DMS53 treated with DMSO at 0.1 percent for 48 hours (cell line): ENCODE measurements around the gene ADK.
A peak's percentile ranks its signal among the peaks of the same experiment; 100 is the strongest.
"Not testable (repeated sequence)": the region's sequence is repeated elsewhere in the genome, so short reads cannot be mapped to it uniquely, and the experiment has no call there.

ENCODE experiments used
- DNase-seq: peaks from one replicate; lab custom pipeline; 2025; ENCODE audit not compliant: unreplicated experiment; lab: John Stamatoyannopoulos, UW

The ADK gene

DNA sequence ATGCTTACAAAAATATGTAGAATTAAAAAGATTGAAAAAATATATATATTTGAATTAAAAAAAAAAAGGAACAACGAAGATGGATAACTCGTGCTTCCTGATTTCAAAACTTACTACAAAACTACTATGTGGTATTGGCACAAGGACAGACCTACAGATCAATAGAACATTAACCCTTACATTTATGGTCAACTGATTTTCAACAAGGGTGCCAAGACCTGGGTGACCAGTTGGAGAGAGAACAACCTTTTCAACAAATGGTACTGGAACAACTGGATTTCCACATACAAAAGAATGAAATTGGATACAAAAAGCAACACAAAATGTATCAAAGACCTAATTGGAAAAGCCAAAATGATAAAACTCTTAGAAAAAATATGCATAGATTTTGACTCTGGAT, 10.5 kb upstream of the ADK start:
- DNase-seq = no peak

DNA sequence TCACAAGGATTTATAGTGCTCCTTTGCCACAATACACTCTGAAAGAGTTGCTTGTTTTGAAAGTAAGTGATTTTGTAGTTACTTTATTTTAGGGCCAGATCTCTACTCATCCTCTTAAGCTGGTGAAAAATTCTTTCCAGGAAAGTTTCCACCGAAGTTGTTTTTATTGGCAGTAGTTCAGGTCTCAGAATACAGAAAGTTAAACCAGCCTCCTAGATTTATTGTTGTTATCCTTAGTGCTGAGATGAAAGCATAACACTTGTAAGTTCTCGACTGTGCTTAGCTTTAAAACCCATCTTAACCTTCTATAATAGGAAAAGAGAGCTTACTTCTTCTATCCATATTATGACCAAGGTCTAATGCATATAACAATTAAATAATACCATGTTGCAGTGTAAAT, 5.9 kb upstream of the ADK start:
- DNase-seq = no peak

DNA sequence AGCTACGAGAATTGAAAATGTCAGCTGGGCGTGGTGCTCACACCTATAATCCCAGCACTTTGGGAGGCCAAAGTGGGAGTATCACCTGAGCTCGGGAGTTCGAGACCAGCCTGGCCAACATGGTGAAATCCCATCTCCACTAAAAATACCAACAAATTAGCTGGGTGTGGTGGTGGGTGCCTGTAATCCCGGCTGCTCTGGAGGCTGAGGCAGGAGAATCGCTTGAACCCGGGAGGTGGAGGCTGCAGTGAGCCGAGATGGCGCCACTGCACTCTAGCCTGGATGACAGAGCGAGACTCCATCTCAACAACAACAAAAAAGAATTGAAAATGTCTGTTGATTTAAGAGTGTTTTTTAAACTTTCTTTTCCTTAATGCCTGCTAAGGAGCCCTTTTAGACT, 4.0 kb upstream of the ADK start:
- not testable (repeated sequence) for DNase-seq

DNA sequence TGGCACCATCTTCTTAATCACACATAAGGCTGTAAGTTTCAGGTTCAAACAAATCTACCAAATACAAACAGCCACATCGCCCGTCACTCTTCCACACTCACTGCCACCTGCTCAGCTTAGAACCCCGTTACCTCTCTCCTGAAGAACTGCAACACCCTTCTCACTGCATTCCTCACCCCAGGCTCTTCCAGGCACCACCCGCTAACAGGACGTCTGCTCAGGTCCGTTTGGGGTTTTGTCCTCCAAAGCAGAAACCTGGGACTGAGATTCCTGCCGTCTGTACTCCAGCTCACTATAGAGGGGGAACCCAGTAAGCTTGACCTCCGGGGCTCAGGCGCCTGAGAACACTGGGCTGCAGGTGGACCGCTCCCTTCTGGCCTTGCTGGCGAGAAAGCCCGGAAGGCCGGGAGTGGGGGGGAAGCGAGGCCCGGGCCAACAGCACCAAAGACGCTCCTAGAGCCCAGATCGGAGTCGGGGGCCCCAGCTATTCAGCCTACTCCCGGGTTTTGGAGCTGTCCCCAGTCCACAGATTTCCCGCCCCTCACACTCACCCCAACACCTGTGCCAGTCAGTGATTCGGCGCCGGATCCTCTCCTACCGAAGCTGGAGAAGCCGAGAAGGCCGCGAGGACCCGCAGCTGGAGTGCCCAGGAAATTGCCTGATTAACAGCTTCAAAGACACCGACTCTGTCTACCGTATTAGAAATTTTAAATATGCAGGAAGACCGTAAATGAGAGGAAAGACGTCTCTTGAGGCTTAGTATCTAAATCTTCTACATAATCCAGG, 624 bp upstream of the ADK start, which contains the start of gene AP3M1:
Gene AP3M1 (minus strand): TSS at position 625 of the 786 bp plus-strand sequence. CDS start 12,449 bp downstream, outside the sequence.
- DNase-seq = peak; percentile 97

DNA sequence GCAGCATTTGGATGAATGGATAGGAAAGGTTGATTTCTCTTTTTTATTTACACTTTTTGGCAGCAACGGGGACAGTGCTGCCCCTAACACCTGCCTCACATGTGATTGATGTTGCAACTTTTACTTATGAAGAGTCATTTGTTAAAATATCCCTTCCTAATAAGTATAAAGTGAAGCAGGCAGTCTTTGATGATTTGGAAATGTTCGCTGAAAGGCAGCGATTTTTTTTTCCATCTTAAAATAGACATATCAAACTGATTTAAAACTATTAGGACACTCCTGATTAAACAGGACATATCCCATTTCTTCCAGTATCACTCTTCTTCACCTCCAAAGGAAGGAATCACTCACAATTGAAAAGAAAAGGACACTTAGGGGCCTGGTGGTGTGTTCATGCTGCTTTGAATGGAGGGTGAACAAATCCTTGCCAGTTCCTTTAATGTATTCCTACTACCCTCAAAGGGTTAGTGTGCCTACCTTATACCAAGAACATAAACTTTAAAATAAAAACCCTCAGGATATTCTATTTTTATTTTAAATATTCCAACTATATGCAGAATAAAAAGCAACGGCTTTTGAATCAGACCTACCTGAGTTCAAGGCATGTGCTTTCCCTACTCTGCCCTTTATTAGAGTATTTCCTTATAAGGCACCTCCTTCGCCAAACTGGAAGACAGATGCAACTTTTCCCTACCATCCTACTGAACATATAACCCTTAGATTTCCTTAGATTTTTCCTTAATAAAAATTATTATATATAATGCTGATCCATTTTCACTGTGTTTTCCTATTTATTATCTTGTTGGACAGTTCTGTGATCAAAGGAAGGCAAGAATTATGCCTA, 1.1 kb downstream of the ADK start:
- no peak for DNase-seq

DNA sequence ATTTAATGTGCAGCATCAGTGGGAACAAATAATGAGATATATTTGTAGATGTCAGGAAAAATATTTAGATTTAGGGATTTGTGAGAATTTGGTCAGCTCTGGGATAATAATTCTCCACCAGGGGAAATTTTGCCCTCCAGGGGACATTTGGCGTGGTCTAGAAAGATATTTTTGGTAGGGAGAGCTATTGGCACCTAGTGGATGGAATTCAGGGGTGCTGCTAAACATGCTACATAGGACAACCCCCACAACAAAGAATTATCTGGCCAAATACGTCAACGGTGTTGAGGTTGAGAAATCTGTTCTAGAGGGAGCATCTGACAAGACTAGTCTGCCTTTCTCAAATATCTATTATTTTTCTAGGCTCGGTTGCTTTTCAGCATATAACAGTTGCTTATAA, 2.1 kb downstream of the ADK start:
- DNase-seq = no peak

DNA sequence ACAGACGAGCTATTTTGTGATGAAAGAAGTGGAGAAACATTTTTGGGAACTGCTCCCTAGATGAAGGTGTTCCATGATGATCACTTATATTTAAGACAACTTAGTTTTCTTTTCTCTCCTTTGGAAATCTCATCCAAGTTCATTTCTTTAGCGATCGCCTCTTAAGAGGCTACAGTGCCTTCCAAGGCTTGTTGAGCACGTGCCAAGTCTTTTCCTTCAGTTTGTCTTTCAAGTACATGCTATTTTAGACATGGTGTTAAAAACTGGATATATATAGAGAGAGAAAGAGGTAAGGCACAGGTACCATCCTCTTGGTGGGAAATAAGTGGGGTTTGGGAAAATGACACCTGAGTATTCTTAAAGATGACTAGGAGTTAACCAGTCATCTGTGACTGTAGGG, 2.7 kb downstream of the ADK start:
- DNase-seq = no peak

DNA sequence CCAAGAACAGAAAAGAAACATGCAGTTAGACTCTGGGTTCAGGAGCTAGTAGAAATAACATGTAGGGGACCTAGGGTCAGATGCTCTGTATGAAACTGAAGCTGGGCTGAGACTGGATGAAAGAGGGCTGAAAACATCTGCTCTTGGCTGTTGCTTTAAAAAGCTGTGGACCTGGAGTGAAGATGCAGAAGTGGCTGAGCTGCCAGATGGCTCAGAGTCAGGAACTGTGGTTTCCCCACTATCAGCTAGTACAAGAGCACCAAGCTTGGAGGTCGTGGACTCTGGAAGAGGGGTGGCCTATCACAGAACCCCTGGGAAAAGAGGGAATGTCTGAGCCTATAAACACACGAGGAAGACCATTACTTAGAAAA, 5.9 kb downstream of the ADK start:
- no peak for DNase-seq

DNA sequence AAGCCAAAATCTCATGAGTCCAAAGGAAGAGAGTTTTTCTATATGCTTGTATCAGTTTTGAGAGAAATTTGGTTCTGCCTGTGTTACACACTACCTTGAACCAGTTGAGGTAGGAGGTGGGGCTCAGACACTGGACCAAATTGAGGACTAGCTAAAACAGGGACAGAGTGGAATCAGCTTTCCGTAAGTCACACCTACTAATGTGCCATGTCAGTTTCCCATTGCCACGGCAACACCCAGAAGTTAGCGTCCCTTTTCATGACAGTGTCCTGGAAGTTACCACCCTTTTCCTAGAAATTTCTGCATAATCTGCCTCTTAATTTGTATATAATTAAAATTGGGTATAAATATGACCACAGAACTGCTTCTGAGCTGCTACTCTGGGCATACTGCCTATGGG, 9.0 kb downstream of the ADK start:
- no peak for DNase-seq

DNA sequence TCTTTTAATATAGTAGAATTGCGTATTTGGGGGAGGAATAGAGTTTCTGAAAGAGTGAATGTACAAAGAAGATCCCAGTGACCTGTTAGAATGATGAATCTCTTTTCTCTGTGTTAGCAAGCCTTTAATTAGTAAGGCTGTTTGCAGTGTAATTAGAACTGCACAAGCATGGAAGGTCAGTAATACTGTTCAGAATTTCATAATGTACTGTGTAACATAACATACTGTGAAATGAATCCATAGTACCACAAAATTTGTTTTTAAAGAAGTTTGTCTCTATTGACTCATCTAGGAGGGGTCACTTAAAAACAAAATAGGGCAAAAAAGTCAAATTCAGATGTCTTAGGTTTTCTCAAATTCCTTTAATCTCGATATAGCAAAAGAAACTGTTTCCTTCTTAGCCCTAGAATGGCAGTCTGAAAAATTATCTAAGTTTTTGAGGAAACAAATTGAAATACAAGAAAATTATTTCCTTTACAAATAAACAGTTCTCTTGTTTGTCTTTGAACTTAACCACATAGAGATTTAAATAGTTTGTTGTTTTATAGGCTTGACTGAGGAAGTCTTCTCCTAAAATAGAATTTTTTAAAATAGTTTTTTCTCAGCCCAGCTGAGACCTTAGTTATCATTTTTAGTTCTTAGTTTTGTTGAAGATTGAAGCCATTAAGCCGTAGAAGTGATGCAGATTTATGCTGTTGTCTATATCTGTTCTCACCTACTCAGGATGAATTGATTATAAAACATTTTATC, 12.5 kb downstream of the ADK start:
- no peak for DNase-seq

DNA sequence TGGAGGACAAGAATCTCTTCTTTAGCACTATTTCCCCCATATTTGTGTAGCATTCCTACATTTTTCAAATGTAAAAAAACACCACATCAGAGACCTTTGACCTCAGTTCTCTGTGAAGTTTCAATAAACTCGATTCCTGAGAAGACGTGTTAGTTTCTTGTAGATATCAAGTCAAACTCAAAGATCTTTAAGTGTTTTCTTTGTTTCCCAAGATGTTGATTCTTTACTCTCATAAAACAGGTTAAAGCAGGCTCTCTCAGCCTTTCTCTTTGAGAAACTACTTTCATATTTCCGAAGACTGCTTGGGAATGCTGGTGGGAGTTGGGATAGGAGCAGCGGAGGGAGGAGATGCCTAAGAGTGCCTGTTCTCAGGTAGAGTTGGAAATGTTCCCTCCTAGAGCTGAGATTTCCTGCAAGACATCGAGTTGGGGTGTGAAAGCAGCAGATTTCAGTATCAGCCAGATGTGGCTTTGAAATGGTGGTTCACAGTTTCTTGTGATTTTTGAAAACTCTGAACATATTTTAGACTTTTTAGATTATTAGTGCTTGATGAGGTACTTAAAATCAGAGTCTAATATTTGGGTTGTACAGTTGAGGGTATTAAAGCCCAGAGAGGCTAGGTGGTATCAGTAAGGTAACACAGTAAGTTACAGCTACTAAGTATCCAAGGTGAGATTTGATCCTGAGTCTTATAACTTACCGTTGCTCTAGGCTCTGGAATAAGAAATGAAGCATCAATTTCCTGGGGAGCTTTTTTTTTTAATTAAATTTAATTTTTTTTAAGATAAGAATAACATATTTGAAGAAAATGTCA, 13.9 kb downstream of the ADK start:
- no peak for DNase-seq

DNA sequence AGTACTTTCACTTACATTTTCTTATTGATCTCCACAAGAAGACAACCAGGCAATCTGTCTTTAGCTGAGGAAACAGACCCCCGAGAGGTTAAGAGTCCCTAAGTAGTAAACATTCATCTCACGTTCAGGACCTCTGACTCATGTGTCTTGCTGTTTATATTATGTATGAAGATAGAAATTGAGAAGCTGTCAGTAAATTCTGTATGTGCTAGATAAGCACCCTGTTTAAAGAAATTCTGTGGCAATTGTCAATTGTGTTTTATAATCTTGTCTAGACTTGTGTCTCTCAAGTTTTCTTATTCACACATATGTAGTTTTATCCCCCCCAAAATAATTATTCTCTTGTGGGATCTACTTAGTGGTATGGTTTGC, 14.5 kb downstream of the ADK start:
- no peak for DNase-seq

DNA sequence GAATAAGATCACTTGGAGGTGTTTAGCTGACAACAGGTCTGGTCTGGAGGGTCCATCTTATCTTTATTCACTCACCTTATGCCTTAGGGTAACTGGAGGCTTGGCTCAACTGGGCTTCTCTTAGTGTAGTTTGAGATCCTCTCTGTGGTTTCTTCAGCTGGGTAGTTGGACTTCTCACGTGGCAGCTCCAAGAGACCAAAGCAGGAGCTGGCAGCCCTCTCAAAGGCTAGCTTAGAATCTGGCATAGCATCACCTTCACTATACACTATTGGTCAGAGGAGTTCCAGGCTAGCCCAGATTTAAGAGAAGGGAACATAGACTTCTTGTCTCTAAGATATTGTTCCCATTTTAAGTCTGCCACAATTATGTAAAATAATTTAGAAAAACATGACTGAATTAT, 16.4 kb downstream of the ADK start:
- DNase-seq = no peak

DNA sequence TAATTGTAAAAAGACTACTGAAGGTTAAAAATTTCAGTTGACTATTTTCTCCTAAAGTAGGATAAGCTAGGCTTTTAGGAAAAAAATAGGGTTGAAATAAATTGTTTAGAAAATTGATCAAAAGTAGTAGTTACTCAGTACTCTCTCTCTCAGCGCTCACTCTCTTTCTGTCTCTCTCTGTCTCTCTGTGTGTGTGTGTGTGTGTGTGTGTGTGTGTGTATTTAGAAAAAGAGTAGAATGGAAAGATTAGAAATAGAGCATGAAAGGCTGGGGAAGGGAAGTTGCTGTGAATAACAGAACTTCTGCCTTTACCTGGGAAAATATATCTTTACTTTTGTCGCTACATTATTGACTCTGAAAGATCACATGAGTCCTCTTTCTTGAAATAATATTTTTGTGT, 20.6 kb downstream of the ADK start:
- DNase-seq = no peak

DNA sequence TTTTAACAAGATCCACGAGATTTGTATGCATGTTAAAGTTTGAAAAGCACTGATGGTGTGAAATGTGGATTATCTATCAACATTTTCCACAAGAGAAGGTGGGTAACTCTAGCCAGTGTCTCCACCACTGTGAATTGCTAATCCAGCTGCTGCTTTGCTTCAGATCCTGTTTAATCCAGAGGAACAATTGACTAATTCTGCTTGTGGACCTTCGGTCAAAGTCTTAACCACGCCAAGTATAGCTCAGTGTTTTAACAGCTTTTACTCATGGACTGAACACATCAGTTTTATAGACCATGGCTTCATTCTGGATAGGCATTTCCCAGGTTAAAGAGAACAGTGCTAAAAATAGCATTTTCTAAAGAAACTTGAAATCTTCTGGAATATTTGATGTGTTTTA, 23.5 kb downstream of the ADK start:
- DNase-seq = no peak

DNA sequence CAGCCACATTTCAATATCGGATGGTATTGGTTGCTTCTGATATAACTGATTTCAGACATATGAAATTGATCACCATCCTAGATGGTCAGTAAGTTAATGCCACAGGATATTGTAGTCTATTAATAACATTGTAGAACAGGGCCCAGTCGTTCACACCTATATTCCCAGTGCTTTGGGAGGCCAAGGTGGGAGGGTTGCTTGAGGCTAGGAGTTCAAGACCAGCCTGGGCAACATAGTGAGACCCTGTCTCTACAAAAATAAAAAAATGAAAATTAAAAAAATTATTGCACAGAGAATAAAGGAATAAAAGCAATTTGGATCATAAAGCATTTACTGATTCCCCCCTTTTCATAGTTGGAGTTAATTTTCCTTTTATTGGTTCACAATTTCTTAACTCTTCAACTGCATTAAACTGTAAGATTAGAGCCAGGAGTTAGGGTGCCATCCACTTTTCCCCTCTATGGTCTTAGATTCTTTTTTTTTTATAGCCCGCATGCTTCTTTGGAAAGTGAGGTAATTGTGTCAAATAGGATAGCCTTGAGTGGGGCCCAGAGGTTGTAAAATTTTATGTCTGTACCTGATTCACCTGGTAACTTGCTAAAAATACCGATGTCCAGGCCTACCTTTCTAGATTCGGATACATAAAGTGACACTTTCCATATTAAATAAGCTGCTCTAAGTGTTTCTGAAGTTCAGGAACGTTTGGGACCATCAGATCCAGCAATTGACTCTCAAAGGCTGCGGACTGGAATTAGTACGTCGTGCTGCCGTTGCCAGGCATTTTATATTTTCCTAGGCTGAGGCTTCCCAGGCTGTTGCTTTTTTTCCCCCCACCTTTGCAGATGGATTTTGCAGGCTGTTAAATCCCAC, 24.7 kb downstream of the ADK start:
- DNase-seq = no peak

DNA sequence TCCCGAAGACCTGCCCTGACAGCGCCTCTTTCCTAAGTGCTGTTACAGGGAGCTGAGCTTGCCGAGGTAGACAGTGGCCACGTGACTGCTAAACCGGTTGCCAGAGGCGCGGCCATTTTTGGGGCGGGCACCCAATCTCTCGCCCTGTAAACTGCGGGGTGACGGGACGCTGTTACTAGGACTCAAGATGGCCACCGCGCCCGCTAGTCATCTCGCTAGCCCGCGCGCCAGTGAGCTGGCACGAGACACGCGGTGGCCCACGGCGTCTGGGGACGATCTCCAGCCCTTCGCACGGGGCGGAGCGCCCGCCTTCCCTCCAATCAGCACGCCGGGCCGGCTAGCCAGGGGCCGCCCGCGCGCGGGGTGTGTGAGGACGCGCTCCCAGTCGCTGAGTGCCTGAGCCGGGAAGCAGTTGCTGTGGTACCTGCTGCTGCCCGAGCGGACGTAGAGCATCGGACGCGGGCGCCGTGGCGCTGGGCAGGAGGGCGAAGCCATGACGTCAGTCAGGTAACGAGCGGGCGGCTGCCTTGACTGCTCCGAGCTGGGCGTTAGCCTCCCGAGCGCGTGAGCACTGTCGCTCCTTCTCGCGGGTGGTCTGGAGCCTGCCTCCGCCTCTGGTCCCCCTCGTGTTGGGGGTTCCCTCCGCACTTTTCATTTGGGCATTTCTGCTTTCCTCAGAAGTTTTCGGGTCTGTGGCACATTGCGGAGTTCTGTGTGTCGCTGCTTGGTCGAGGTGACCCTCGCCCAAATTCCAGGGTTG, 25.5 kb downstream of the ADK start:
- DNase-seq = peak; percentile 98

DNA sequence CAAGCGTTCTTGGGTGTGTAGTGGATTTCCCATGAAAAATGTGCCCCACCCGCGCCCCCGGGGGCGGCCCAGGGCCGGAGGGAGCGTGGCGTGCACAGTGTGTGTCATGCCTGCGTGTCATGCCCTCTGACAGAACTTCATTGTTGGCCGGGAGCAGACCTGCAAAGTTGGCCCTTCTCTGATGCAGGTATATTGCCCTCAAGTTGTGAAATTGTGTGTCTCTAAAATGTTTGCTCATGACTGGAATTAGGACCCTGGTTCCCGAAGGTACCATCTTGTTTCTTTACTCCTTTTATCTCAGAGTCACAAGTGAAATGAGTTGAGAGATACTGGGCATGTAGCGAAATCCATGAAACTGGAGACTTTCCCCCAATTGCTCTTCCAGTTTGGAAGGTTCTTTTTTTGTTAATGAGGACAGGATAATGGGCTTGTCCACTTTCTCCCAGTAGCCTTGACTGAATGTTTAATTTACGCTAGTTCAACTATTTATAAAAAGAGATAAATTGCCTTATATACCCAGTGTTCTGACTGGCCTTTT, 26.2 kb downstream of the ADK start:
- no peak for DNase-seq
